ENCODE results near the gene CD151.

GRCh38 chr11:794013-794765 lies 38.6 kb upstream of the CD151 start:
- TF ChIP-seq FOXJ3 (CRISPR knock-in tag; IDR thresholded peaks at IDR 0.05; ENCODE audit: borderline replicate concordance) (no peak), ZNF121 (CRISPR knock-in tag; IDR thresholded peaks at IDR 0.05) (no peak), SP1 (CRISPR knock-in tag; conservative IDR thresholded peaks at IDR 0.05) (no peak), ZNF232 (CRISPR knock-in tag; IDR thresholded peaks at IDR 0.05) (no peak), ZNF532 (CRISPR knock-in tag; IDR thresholded peaks at IDR 0.05; ENCODE audit: borderline replicate concordance) (no peak), TCF7 (CRISPR knock-in tag; IDR thresholded peaks at IDR 0.05; ENCODE audit: low read depth) (no peak), SMAD3 (CRISPR knock-in tag; IDR thresholded peaks at IDR 0.05; ENCODE audit: borderline replicate concordance) (no peak), ELF4 (CRISPR knock-in tag; IDR thresholded peaks at IDR 0.05; ENCODE audit: low read depth) (no peak), NFE2L1 (CRISPR knock-in tag; IDR thresholded peaks at IDR 0.05) (no peak), JUN (CRISPR knock-in tag; IDR thresholded peaks at IDR 0.05) (no peak)
- TF ChIP-seq, protein P1, sequence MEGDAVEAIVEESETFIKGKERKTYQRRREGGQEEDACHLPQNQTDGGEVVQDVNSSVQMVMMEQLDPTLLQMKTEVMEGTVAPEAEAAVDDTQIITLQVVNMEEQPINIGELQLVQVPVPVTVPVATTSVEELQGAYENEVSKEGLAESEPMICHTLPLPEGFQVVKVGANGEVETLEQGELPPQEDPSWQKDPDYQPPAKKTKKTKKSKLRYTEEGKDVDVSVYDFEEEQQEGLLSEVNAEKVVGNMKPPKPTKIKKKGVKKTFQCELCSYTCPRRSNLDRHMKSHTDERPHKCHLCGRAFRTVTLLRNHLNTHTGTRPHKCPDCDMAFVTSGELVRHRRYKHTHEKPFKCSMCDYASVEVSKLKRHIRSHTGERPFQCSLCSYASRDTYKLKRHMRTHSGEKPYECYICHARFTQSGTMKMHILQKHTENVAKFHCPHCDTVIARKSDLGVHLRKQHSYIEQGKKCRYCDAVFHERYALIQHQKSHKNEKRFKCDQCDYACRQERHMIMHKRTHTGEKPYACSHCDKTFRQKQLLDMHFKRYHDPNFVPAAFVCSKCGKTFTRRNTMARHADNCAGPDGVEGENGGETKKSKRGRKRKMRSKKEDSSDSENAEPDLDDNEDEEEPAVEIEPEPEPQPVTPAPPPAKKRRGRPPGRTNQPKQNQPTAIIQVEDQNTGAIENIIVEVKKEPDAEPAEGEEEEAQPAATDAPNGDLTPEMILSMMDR (IDR thresholded peaks at IDR 0.05), result no peak
- TF ChIP-seq, protein P2, sequence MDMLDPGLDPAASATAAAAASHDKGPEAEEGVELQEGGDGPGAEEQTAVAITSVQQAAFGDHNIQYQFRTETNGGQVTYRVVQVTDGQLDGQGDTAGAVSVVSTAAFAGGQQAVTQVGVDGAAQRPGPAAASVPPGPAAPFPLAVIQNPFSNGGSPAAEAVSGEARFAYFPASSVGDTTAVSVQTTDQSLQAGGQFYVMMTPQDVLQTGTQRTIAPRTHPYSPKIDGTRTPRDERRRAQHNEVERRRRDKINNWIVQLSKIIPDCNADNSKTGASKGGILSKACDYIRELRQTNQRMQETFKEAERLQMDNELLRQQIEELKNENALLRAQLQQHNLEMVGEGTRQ (CRISPR knock-in tag; IDR thresholded peaks at IDR 0.05), result no peak

Data from WTC11 (cell line).